Tibial nerve (tissue), 4 donors: ENCODE data around the gene RASD2.

Experiments
- EP300 ChIP-seq, 2 donors: sonication (generic); formaldehyde crosslinking; IDR thresholded peaks; one replicate each; pipeline ENCODE4 v1.6.1; 2017; ENCODE audit warnings: antibody characterized with exemption in 2 of 2, mild to moderate bottlenecking in 1 of 2
- POLR2A ChIP-seq, 2 donors: fragments of 450-650 bp; IDR thresholded peaks; one replicate each; pipeline ENCODE4 v1.6.1; 2017; ENCODE audit warnings: antibody characterized with exemption in 2 of 2, mild to moderate bottlenecking in 2 of 2, moderate library complexity in 2 of 2
- TF ChIP-seq, protein P1 (sequence below), 5 experiments: fragments of 200-600 bp in 3 of 5; fragments of 450-650 bp in 2 of 5; sonication (generic) in 3 of 5; IDR thresholded peaks; one replicate each; pipeline ENCODE4 v1.5.1; 2016 to 2019; ENCODE audit warnings: antibody characterized with exemption in 5 of 5, mild to moderate bottlenecking in 3 of 5, moderate library complexity in 2 of 5

DNA sequence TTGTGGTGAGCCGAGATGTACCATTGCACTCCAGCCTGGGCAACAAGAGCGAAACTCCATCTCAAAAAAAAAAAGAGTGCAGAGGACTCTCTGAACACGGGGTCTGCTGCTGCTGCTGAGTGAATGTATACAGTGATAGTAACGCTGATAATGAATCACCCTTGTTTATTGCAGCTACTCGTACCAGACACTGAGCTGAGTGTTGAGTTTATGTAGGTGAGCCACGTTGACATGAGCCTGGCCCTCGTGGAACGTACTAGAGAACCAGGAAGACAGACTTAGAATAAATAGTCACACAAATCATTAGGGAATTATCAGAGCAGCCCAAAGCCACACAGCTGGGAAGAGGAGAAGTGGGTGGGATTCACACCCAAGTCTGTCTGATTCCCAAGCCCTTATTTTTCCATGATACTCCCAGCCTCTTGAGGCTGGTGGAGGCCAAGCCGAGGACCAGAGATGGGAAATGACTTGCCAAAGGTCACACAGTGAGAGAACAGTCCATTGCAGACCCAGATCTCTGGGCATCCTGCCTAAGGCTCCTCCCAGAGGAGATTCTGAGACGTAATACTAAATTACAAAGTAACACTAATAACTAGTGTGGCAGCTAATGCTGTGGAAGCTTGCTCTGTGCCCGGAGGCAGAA lies 41.7 kb downstream of the RASD2 start:
- TF ChIP-seq, protein P1, sequence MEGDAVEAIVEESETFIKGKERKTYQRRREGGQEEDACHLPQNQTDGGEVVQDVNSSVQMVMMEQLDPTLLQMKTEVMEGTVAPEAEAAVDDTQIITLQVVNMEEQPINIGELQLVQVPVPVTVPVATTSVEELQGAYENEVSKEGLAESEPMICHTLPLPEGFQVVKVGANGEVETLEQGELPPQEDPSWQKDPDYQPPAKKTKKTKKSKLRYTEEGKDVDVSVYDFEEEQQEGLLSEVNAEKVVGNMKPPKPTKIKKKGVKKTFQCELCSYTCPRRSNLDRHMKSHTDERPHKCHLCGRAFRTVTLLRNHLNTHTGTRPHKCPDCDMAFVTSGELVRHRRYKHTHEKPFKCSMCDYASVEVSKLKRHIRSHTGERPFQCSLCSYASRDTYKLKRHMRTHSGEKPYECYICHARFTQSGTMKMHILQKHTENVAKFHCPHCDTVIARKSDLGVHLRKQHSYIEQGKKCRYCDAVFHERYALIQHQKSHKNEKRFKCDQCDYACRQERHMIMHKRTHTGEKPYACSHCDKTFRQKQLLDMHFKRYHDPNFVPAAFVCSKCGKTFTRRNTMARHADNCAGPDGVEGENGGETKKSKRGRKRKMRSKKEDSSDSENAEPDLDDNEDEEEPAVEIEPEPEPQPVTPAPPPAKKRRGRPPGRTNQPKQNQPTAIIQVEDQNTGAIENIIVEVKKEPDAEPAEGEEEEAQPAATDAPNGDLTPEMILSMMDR (IDR thresholded peaks at IDR 0.05), result no peak
- TF ChIP-seq EP300 (IDR thresholded peaks at IDR 0.05) (no peak), POLR2A (IDR thresholded peaks at IDR 0.05) (no peak)
